Measurements from ENCODE around the gene MAML2. TPM values are rescaled to one million over a fixed set of nuclear protein-coding genes. Genes with fewer than 3 reads are reported as not detected.

The MAML2 gene
- total and polyA plus RNA-seq, 2 of the 13 experiments (the other 11 are each of a cell fraction or from before 2014, with no cell fraction given), result 2.3 to 25.9 TPM

GRCh38 chr11:96012086-96012824 lies 330.7 kb downstream of the MAML2 start (continued):
- TF ChIP-seq KLF6 (CRISPR knock-in tag; IDR thresholded peaks at IDR 0.05) (peak; percentile 72; the same call in 1 of the 2 replicates), REPIN1 (CRISPR knock-in tag; IDR thresholded peaks at IDR 0.05; ENCODE audit: borderline replicate concordance, low read depth) (peak; percentile 86), PRDM10 (CRISPR knock-in tag; IDR thresholded peaks at IDR 0.05; ENCODE audit: low read depth) (peak; percentile 73), IKZF5 (CRISPR knock-in tag; IDR thresholded peaks at IDR 0.05) (peak; percentile 95), ATF7 (IDR thresholded peaks at IDR 0.05) (0 out of 2 replicates have a peak, but pooled peaks have one; percentile 2), ATF7 (CRISPR knock-in tag; IDR thresholded peaks at IDR 0.05) (peak; percentile 51; the same call in 1 of the 2 replicates), ELF4 (CRISPR knock-in tag; IDR thresholded peaks at IDR 0.05; ENCODE audit: borderline replicate concordance) (no peak), ZNF609 (CRISPR knock-in tag; IDR thresholded peaks at IDR 0.05; ENCODE audit: borderline replicate concordance) (peak; percentile 92), KDM1A (CRISPR knock-in tag; IDR thresholded peaks at IDR 0.05) (no peak), STAT5B (CRISPR knock-in tag; IDR thresholded peaks at IDR 0.05) (no peak), ZNF180 (CRISPR knock-in tag; IDR thresholded peaks at IDR 0.05; ENCODE audit: borderline replicate concordance, low read depth) (no peak), PRPF4 (IDR thresholded peaks at IDR 0.05; ENCODE audit: low read depth, low read length, poor library complexity, severe bottlenecking) (no peak), ZNF460 (CRISPR knock-in tag; IDR thresholded peaks at IDR 0.05; ENCODE audit: borderline replicate concordance) (no peak), ZBTB44 (CRISPR knock-in tag; IDR thresholded peaks at IDR 0.05) (no peak), AGO1 (IDR thresholded peaks at IDR 0.05; ENCODE audit: low read depth, low read length, poor library complexity, severe bottlenecking) (no peak), PHF20 (CRISPR knock-in tag; IDR thresholded peaks at IDR 0.05) (no peak), TBP (CRISPR knock-in tag; IDR thresholded peaks at IDR 0.05) (no peak), GATA4 (IDR thresholded peaks at IDR 0.05; ENCODE audit: borderline replicate concordance, low read depth) (peak; percentile 74; the same call in 1 of the 2 replicates)
